BLaER1 (cell line): ENCODE data around the gene ACADSB.

Experiments
- H3K27ac ChIP-seq: shearing (Covaris generic); formaldehyde crosslinking; 2 replicates; pipeline ENCODE4 v1.8.1; 2022
- H3K27me3 ChIP-seq: shearing (Covaris generic); formaldehyde crosslinking; 2 replicates; pipeline ENCODE4 v1.8.1; 2022
- H3K36me3 ChIP-seq: shearing (Covaris generic); formaldehyde crosslinking; 2 replicates; pipeline ENCODE4 v1.8.1; 2022
- H3K4me1 ChIP-seq: shearing (Covaris generic); formaldehyde crosslinking; 2 replicates; pipeline ENCODE4 v1.8.1; 2022
- H3K4me2 ChIP-seq: shearing (Covaris generic); formaldehyde crosslinking; 2 replicates; pipeline ENCODE4 v1.8.1; 2022
- H3K4me3 ChIP-seq: shearing (Covaris generic); formaldehyde crosslinking; 2 replicates; pipeline ENCODE4 v1.8.1; 2022
- H3K9ac ChIP-seq: shearing (Covaris generic); formaldehyde crosslinking; 2 replicates; pipeline ENCODE4 v1.8.1; 2022
- H3K9me3 ChIP-seq: shearing (Covaris generic); formaldehyde crosslinking; 2 replicates; pipeline ENCODE4 v1.8.1; 2022
- H4K20me1 ChIP-seq: shearing (Covaris generic); formaldehyde crosslinking; 2 replicates; pipeline ENCODE4 v1.8.1; 2022
- Cebpa-rat ChIP-seq: shearing (Covaris generic); IDR thresholded peaks from 2 replicates; pipeline ENCODE4 v1.8.1; 2022

ACADSB gene

DNA sequence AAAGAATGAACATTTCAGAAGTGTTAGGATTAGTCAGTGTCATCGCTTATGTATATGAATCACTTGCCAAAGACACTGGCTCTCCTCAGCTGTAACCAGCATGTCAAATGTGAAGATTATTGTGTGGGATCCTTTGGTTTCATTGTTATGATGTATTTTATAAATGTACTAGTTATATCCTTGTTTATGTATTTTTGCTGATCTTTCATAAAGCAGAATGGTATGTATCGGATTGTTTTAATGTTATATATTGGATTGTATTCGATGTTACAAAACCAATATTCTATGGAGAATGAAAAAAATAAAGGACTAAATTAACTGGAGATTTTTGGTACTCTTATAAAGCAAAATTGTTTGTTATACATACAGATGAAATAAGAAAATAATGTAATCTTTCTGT lies 49.2 kb downstream of the ACADSB start:
- no peaks in the 10 kb centered on the region for H3K27me3 ChIP-seq

GRCh38 chr10:123061865-123062264 lies 53.1 kb downstream of the ACADSB start:
- H3K9me3 ChIP-seq, result no peaks in the 10 kb centered on the region
- no peak overlapping the region for H3K4me2 ChIP-seq
- no peaks in the 10 kb centered on the region for H3K4me1 ChIP-seq
- no peaks in the 10 kb centered on the region for H4K20me1 ChIP-seq
- no peaks in the 10 kb centered on the region for H3K36me3 ChIP-seq
- no peak overlapping the region for H3K4me3 ChIP-seq
- H3K9ac ChIP-seq, result no peak overlapping the region
- no peaks in the 10 kb centered on the region for H3K27me3 ChIP-seq
- no peak overlapping the region for H3K27ac ChIP-seq
- TF ChIP-seq Cebpa-rat, result no peak

More for the DNA sequence above, 49.2 kb downstream of the ACADSB start:
- peaks cover 7% of the 10 kb centered on the region for H3K9me3 ChIP-seq
- no peaks in the 10 kb centered on the region for H3K4me1 ChIP-seq
- no peak overlapping the region for H3K4me3 ChIP-seq
- H4K20me1 ChIP-seq, result no peaks in the 10 kb centered on the region
- no peak overlapping the region for H3K4me2 ChIP-seq
- no peak overlapping the region for H3K27ac ChIP-seq
- no peak for TF ChIP-seq Cebpa-rat
- peaks cover 27% of the 10 kb centered on the region for H3K36me3 ChIP-seq
- no peak overlapping the region for H3K9ac ChIP-seq

- H3K27me3 ChIP-seq, result no peaks in the 10 kb centered on the region
- no peaks in the 10 kb centered on the region for H3K36me3 ChIP-seq
- H3K4me1 ChIP-seq, result no peaks in the 10 kb centered on the region
- H4K20me1 ChIP-seq, result no peaks in the 10 kb centered on the region
- H3K4me3 ChIP-seq, result no peak overlapping the region
- TF ChIP-seq Cebpa-rat, result no peak
- H3K9ac ChIP-seq, result no peak overlapping the region
- no peak overlapping the region for H3K27ac ChIP-seq
- no peaks in the 10 kb centered on the region for H3K9me3 ChIP-seq
- no peak overlapping the region for H3K4me2 ChIP-seq
These were observed 53.9 kb downstream of the ACADSB start for GRCh38 chr10:123062726-123063125.

GRCh38 chr10:123068087-123068853 lies 59.5 kb downstream of the ACADSB start:
- no peaks in the 10 kb centered on the region for H3K9me3 ChIP-seq
- H4K20me1 ChIP-seq, result no peaks in the 10 kb centered on the region
- H3K4me1 ChIP-seq, result no peaks in the 10 kb centered on the region
- no peaks in the 10 kb centered on the region for H3K27me3 ChIP-seq
- no peak for TF ChIP-seq Cebpa-rat
- H3K4me3 ChIP-seq, result no peak overlapping the region
- no peak overlapping the region for H3K9ac ChIP-seq
- H3K36me3 ChIP-seq, result no peaks in the 10 kb centered on the region
- no peak overlapping the region for H3K27ac ChIP-seq
- no peak overlapping the region for H3K4me2 ChIP-seq

DNA sequence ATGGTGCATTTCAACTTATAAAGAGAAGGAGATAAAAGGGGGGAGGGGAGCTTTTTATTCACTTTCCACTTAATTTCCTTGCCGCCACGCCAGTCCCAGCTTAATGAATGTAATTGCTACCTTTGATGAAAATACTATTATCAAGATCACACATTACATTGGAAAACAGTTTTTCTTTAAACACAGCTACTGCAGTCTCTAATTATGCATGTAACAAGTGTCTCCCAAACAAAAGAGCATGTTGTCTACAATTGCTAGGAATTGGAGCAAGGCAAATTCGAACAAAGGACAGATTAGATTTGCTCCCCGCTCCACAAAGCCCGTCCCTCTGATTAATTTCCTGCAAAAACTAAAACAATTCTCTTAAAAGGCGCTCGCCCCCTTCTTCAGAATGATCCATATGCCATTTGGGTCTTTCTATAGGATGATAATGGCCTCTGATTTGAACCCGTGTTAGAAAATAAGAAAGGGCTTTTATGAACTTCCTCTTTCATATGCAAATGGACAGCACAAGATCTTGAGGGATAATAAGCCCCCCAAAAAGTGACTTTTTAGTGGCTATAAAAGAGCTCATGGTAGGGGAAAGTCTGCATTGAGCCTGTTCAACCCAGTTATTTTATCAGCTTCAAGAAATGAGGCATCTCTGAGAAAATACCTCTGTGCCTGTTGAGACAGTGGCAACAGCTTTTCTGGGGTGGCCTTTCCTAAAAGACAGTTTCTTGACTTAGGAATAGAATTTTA lies 60.6 kb downstream of the ACADSB start:
- Histone ChIP-seq H3K27ac (no peak overlapping the region), H3K9me3 (no peaks in the 10 kb centered on the region), H3K4me3 (no peak overlapping the region), H3K9ac (no peak overlapping the region), H4K20me1 (no peaks in the 10 kb centered on the region), H3K4me1 (no peaks in the 10 kb centered on the region), H3K4me2 (no peak overlapping the region), H3K36me3 (no peaks in the 10 kb centered on the region), H3K27me3 (no peaks in the 10 kb centered on the region)
- no peak for TF ChIP-seq Cebpa-rat

DNA sequence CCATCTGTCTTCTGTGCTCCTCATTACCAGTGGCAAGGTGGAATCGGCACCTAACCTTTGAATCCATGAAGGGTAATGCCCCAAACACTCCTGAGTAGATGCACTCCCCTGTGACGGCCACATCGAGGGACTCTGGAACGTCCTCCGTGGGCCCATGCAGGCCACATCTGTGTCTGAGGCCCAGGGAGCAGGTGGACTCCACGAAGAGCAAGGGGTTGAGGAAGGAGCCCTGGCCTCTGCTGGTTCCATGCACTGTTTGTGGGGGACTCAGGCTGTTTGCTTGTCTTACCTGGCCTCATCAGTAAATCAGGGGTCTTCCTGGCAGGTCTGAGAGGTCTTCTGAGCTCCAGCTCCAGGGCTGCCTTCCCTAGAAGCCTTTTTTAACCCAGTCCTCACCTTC lies 64.4 kb downstream of the ACADSB start:
- Histone ChIP-seq H3K4me2 (no peak overlapping the region), H4K20me1 (no peaks in the 10 kb centered on the region), H3K4me1 (no peaks in the 10 kb centered on the region), H3K9me3 (no peaks in the 10 kb centered on the region), H3K9ac (no peak overlapping the region), H3K27ac (no peak overlapping the region), H3K4me3 (no peak overlapping the region), H3K36me3 (no peaks in the 10 kb centered on the region), H3K27me3 (no peaks in the 10 kb centered on the region)
- TF ChIP-seq Cebpa-rat, result no peak

DNA sequence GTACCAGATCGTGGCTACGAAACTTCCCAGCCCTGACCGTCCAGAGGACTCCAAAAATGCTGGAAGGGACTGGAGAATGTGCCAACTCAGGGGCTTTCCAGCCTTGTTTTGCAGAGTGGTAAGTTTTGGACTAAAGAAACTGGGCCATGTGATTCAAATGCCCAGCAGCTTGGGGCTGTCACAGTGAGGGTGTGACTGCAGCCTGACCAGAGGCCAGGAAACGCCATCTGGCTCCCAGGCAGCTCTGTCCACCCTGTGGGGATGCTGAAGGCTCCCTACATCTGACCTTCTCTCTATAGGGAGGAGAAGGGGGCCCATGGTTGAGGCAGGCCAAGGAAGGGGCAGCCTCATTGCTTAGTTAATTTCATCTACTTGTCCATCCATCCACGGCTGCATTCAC lies 65.4 kb downstream of the ACADSB start:
- TF ChIP-seq Cebpa-rat, result no peak

GRCh38 chr10:123081896-123082295 lies 73.1 kb downstream of the ACADSB start:
- no peak overlapping the region for H3K4me2 ChIP-seq
- H3K4me3 ChIP-seq, result no peak overlapping the region
- no peaks in the 10 kb centered on the region for H3K27me3 ChIP-seq
- no peaks in the 10 kb centered on the region for H3K36me3 ChIP-seq
- H3K9ac ChIP-seq, result no peak overlapping the region
- H3K27ac ChIP-seq, result no peak overlapping the region
- TF ChIP-seq Cebpa-rat, result no peak
- H3K4me1 ChIP-seq, result no peaks in the 10 kb centered on the region
- no peaks in the 10 kb centered on the region for H3K9me3 ChIP-seq
- no peaks in the 10 kb centered on the region for H4K20me1 ChIP-seq

More for the DNA sequence above, 65.4 kb downstream of the ACADSB start:
- Histone ChIP-seq H3K27me3 (no peaks in the 10 kb centered on the region), H4K20me1 (no peaks in the 10 kb centered on the region), H3K9ac (no peak overlapping the region), H3K4me2 (no peak overlapping the region), H3K9me3 (no peaks in the 10 kb centered on the region), H3K4me3 (no peak overlapping the region), H3K4me1 (no peaks in the 10 kb centered on the region), H3K36me3 (no peaks in the 10 kb centered on the region), H3K27ac (no peak overlapping the region)

DNA sequence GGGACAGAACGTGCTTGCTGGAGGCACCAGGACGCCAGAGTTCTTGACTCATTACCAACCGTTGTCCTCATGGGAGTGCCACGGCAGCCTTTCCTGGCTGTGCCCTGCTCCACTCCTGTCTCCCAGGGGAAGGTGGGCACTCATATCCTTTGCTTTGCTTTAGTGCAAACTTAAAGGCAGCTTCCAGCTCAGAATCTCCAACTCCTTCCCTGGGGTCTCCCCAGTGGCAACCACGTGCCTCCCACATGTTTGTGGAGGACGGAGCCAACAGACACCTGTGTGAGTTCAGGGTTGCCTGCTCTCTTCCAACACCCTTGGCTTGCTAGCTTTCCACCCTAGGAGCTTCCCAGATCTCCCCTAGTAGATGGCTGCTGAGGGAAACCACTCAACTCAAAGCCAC lies 75.0 kb downstream of the ACADSB start:
- Histone ChIP-seq H3K36me3 (no peaks in the 10 kb centered on the region), H3K27me3 (no peaks in the 10 kb centered on the region), H3K4me1 (no peaks in the 10 kb centered on the region), H3K4me3 (no peak overlapping the region), H3K27ac (no peak overlapping the region), H3K9me3 (no peaks in the 10 kb centered on the region), H3K4me2 (no peak overlapping the region), H4K20me1 (no peaks in the 10 kb centered on the region), H3K9ac (no peak overlapping the region)
- no peak for TF ChIP-seq Cebpa-rat

DNA sequence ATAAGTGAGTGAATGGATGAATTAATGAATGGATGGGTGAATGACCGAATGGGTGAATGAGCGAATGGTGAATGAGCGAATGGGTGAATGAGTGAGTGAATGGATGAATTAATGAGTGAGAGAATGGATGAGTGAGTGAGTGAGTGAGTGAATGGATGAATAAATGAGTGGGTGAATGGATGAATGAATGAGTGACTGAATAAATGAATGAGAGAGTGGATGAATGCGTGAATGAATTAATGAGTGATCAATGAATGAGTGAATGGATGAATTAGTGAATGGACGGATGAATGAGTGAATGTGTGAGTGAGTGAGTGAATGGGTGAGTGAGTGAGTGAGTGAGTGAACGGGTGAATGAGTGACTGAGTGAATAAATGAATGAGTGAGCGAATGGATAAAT lies 77.5 kb downstream of the ACADSB start:
- no peak overlapping the region for H3K27ac ChIP-seq
- H3K9ac ChIP-seq, result no peak overlapping the region
- TF ChIP-seq Cebpa-rat, result no peak
- no peaks in the 10 kb centered on the region for H3K27me3 ChIP-seq
- no peaks in the 10 kb centered on the region for H3K9me3 ChIP-seq
- H3K36me3 ChIP-seq, result no peaks in the 10 kb centered on the region
- no peak overlapping the region for H3K4me2 ChIP-seq
- no peaks in the 10 kb centered on the region for H4K20me1 ChIP-seq
- H3K4me1 ChIP-seq, result no peaks in the 10 kb centered on the region
- no peak overlapping the region for H3K4me3 ChIP-seq
